GM19463 (cell line): ENCODE data around the gene COL5A3.

Experiments
- ATAC-seq: cut with Tn5 transposase; IDR thresholded peaks from one replicate; pipeline ENCODE4 v1.9.1; 2021; ENCODE audit warnings: mild to moderate bottlenecking, moderate library complexity; ENCODE audit not compliant: unreplicated experiment

Gene COL5A3

DNA sequence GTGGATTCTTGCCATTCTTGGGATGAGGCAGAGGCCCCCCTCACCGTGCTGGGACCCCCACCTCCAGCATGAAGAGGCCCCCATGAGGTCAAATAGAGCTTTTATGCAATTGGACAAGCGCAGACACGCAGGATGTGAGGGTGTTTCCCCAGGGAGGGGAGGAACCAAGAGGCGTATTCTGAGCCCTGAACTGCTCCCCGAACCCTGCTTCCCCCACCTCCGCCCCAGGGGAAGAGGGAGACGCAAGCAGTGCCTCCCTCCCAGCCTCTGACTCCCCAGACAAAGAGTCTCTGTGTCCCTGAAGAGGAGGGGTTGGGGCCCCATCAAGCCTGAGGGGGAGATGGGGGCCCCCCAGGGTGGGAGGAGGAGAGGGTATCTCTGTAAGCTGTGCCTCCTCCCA lies 1.7 kb upstream of the COL5A3 start:
- ATAC-seq, result no peak

DNA sequence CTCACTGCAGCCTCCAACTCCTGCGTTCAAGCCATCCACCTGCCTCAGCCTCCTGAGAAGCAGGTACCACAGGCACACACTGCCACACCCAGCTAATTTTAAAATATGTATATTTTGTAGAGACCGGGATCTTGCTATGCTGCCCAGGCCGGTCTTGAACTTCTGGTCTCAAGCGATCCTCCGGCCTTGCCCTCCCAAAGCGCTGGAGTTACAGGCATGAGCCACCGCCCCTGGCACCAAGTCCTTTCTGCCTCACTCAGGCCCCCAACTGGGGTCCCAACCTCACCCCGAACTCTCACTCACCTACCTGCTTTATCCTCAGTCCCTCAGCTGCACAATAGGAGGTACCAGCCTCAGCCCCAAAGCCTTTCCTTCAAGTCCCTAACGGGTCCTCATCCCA lies 635 bp upstream of the COL5A3 start:
- ATAC-seq, result no peak

DNA sequence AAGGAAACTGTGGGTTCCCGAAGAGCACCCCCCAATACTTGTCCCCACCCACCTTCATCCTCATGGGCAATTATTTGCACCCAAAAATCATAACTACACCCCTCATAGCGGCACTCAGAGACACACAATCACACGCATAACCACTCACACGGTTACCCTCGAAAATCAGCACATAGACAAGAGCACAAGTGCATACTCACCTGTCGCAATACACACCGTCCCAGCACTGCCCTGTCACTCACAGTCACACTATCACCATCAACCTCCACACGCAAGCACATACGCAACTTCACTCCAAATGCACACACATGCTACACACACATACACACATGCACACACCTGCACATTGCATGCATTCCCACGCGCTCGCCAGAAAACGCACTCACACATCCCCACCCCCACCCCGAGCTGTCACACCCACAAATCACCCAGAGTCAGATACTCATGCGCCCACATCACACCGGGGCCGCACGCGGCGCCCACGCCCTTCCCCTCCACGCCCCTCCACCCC lies 535 bp downstream of the COL5A3 start:
- no peak for ATAC-seq

DNA sequence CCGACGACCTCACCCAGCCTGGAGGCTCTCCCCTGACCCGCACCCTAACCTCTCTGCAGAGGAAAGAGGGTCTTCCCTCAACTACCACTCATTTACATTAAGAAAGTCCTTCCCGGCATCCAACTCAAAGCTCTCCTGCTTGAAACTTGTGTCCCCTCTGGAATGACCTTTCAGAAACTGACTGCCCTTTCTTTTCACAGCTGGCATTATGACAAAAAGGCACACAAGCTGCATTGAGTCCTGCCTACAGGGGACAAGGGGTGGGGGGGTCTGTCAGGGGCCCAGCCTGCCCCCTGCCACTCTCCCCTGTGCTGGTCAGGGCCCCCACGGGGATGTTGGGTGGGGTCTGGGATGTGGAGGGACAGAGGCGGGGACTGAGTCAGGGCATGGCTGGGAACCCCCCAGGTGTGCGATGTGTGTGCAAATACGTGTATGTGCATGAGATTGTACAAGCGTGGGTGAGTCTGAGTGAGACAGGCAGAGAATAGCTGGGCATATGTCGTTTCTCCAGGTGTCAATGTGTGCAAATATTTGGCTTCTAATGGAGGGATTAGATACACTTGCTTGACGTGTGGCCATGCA lies 2.0 kb downstream of the COL5A3 start:
- no peak for ATAC-seq

DNA sequence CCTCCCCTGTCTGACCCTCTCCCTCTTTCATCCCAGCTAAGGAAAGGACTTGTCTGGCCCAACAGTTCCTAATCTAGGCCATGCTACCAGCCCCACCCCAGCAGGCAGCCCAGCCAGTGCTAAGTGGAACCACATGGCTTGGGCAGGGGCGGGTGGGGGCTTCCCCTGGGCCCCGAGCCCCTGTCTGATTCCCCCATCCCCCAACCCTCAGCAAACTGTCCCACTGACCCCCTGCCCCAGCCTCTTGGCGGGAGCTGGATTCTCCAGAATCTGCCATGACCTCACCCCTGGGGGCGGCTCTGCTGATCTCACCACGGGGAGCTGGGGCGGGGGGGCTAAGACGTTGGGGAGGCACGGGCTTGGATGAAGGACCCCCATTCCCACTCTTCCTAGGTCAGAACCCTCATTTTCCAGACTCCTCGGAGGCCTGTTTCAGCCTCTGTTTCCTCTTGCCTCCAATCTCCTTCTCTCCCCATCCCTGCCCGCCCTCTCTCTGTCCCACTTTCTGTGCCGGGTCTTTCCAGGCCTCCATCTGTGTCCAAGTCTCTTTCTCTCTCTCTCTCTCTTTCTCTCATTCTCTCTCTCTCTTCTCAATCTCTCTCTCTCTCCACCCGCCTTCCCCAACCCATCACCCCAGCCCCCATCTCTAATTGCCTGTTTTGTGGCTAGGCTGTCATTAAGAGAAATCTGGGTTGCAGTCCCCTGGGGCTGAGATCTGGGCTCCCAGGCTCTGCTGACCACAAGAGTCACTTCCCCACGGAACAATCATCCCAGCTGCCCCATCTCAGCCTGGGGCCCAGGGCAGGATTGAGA lies 2.7 kb downstream of the COL5A3 start:
- ATAC-seq, result no peak

DNA sequence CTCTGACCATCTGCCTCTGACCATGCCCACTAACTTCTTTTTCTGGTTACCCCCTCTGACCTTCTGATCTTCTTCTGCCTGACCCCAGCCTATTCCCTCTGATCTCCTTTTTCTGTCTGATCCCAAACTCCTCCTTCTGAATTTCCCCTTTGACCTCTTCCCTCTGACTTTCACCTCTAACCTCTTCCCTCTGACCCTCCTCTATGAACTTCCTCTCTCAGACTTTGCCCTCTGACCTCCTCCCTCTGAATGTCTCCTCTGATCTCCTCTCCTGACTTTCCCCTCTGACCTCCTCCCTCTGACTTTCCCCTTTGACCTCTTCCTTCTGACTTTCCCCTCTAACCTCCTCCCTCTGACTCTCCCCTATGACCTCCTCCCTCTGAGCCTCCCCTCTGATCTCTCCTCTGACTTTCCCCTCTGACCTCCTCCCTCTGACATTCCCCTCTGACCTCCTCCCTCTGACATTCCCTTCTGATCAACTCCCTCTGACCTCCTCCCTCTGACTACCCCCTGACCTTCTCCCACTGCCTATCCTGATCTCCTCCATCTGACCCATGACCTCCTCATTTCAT lies 3.5 kb downstream of the COL5A3 start:
- no peak for ATAC-seq

DNA sequence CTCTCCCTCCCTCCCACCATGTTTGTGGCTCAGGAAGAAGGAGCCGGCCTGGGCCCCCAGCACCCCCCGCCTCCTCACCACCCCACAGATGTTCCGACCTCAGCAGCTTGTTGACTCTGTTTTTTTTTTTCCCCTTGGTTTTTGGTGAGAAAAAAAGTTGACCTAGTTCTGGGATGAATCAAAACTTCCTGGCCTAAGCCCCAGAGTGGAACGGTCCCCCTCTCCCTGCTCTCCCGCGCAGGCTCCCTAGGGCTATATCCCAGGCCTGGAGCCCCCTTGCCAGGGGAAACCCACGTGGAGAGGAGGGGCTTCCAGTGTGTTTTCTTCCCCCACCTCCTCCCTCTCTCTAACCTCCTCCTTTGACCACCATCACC lies 4.0 kb downstream of the COL5A3 start:
- no peak for ATAC-seq

DNA sequence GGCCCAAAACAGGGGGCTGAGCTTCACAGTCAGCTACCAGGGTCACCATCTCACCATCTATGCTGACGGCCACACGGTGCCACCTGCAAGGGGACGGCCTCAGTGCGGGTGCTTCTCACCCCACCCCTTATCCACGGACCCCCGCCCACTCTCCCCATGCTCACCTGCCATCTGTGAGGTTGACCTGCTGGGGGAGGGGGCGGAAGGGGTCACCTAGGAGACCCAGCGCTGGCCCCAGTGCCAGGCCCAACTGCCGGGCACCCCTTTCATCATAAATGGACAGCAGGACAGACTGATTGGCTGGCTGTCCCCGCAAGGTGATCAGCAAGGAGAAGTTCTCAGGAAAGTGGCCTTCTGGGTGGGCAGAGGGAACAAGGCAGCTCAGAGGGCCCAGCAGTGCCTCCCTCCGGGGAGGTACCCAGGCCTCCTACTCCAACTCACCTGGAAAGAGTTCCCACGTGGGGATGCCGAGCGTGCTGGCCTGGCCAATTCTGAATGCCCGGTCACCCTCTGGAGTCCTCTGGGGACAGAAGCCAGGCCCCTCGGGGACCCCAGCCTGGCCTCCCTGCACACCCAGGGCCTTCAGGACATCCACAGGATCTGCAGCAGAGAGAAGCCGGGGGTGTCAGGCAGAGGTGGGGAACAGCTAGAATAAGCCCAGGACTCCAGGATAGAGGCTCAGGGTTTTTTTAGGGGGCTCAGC lies 4.5 kb downstream of the COL5A3 start:
- ATAC-seq, result no peak

DNA sequence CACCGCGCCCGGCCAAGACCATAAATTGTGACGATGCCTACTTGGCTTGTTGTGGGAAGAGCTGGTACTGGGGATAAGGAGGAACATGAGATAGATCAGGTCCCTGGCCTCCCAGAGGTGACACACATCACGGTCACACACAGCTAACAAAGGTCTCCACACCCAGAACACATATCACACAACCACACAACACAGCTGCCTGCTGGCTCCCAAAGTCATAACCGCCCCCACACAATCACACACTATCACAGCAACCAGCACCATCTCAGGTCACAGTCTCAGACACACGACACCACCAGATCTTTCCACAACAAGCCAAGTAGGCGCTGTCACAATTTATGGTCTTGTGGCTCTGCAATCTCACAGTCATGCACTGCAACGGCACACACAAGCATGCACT lies 5.7 kb downstream of the COL5A3 start:
- ATAC-seq, result no peak

DNA sequence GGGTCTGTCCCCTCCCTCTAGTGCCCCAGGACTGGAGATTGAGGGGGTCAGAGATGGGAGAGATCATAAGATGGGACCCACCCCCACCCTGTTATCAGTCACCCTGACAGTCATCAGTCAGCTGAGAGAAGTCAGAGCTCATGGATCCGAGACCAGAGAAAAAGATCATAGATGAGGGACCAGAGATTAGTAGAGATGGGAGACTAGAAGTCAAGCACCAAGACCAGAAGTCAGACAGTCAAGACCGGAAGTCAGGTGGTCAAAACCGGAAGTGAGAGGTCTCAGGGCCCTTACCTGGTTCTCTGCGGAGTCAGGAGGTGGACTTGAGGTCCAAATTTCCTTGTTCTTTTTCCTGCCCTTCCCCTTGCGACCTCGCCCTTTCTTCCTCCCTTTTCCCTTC lies 7.0 kb downstream of the COL5A3 start:
- ATAC-seq, result no peak

DNA sequence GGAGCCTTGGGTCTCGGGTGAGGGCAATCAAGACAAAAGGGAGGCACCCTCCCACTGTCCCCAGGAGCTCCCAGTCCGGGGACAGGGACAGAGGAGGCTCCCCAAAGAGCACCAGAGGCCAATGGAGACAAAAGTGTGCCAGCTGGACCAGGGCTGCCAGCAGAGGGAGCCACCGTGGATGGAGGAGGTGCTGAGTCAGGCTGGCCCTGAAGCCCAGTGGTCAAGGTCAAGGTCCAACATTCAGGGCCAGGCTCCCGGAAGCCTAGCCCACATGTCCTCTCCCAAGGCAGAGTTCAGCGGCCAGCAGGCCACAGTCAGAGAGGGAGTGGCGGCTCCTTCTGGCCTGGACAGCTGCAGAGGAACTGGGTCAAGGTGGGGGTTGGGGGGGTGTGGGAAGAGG lies 8.4 kb downstream of the COL5A3 start:
- ATAC-seq, result no peak

DNA sequence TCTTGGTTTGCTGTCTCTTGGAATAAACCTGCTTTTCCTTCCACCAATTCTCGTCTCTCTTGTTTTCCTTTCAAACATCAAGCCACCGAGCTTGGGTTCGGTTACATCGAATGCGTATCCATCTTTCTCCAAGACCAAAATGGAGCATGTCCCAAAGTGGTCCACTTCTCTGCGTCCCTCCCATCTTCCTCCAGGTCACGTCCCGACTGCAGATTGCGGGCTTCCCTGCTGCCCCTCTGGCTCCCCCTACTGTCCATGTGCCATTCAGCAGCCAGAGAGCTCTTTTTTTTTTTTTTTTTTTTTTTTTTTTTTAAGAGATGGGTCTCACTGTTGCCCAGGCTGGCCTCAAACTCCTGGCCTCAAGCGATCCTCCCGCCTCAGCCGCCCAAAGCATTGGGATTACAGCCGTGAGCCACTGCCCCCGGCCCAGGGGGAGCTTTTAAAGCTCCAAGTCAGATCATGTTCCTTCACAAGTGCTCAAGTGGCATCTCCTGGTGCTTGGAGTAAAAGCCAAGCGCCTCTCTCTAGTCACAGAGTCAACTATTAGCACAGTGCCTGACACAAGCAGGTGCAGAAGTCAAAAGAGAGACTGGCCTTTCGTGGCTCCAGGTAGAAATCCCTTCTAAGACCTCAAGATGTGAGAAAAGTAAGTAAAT lies 10.0 kb downstream of the COL5A3 start:
- ATAC-seq, result no peak

DNA sequence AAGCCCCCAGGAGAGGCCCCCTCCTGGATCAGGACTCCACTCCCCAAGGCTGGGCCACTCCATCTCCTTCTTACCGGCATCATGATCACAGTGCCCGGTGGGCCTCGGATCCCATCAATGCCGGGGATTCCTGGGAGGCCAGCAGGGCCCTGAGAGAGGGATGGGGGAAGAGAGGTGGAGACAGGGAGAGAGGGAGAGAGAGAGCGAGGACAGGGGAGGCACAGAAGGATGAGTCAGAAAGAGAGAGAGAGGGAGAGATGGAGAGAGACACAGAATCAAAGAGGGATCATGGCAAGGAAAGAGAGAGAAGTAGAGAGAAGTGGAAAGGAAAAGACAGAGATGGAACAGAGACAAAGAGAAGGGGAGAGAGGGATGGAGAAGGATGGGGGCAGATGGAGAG lies 13.8 kb downstream of the COL5A3 start:
- no peak for ATAC-seq

DNA sequence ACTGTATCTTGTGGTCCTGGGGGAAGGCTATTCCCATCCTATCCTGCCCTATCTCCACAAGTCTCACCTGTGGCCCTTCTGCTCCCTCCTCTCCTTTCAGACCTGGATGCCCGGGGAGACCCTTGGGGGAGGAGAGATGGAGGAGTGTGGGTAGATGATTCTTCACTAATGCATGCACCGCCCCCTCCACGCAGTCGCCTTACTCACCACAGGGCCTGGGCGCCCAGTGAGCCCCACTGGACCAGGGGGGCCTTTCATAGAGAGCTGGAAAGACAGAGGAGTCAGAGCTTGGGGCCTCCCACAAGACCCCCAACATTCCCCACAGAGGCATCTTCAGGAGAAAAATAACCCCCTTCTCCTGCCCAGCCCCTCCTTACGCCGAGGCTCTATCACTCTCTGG lies 14.3 kb downstream of the COL5A3 start:
- ATAC-seq, result no peak

DNA sequence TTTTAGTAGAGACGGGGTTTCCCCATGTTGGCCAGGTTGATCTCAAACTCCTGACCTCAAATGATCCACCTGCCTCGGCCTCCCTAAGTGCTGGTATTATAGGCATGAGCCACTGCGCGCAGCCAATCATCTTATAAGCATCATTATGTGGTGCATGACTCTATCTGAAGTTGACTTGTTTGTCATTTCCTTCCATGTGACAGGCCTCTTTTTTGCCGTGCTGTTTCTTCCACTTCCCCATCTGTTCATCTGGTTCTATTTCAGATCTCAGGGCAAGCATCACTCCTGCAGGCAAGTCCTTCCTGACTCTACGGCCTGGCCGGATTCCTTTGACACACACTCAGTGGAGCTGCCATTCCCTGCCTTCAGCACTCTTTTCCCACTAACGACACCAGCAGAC lies 15.2 kb downstream of the COL5A3 start:
- ATAC-seq, result no peak

DNA sequence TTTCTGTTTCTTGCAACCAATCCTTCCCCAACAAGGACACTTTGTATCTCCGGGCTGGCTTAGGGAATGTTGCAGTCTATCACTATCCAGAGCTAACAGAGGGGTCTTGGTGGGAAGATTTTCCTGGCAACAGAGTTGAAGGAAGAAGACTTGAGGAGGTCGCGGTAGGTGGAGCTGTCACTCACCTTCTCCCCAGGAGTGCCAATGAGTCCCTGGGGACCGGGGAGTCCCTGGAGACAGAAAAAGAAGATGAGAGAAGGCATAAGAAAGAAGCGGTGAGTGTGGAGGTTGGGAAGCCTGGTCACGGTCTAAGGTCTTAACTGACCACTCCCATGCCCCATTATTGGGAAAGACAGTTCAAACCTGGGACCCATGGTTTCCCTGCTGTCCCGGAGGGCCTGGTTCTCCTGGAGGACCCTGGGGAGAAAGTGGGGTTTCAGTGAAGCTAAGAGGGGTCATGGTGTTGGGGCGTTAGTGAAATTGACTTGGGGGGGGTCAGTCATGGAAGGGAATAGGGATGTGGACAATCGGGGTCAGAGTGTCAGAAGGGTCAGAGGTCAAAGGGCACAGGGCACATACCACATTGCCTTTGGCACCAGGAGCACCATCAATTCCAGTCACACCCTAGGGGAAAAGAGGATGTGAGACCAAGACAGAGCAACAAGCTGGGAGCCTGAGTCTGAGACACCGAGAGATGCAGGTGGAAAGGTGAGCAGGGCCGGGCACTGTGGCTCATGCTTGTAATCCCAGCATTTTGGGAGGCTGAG lies 18.7 kb downstream of the COL5A3 start:
- no peak for ATAC-seq

DNA sequence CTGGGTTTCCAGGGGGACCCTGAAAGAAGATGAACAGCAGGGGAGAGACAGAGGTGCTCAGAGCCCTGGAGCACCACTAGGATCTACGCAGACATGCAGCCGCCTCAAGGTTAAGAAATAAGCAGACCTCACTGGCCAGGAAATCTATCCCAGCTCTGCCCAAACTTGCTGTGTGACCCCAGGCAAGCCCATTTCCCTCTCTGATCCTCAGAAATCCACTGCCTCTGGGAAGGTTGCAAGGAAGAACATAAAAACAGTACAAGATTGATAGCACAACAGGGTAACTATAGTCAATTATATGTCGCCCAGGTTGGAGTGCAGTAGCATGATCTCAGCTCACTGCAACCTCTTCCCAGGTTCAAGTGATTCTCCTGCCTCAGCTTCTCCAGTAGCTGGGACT lies 20.8 kb downstream of the COL5A3 start:
- ATAC-seq, result no peak

DNA sequence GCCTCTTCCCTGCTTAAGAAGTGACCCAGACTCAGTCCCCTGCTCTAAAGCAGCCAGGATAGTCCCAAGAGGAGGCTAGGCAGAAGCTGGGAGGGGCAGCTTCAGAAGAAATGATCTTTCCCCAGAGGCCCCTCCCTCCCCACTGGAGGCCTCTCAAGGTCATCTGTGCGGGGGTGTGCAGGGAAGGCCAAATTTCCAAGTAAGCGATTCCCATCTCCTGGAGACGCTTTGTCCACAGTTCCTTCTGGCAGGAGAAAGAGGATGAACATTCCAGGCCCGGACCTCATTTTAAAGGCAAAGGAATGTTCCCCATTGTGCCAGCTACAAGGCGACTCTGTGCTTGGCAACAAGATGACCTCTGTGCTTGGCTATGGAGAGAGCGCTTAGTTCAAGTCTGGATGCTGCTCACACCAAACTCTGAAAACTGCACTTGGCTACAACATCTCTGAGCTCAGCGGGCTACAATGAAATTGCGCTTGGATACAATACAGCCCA lies 23.5 kb downstream of the COL5A3 start:
- no peak for ATAC-seq

DNA sequence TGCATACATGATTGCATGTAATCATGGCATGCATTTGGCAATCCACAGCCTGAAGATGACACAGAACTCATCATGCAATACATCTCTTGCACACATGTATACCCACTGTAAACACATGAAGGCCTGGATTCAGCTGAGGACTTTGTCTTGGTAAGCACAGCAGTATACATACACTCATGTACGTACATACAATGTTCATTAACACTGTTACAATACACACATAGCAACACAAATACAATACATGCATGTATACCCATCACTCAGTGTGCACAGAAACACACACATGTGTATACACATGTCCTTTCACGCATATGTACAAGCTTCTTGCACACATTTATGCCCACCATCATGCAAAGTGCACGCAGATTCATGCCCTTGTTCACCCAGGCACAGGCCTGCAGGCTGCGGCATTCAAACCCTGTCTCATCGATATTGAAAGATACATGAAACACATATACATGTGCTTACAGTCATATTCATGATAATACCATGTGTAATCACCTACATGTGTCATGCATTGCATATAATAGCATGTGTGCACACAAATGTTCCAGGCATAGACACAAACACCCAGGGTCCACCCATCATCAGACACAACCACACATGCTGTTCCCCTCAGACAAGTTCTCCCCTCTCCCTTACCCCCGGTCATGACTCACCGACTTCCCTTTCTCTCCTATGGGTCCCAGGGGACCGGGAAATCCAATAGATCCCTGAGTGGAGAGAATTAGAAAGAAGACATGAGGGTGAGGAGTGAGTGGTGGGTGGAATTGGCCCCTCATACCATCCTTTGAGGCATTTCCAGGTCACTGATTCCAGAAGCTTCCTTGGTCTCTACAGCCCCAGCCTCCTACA lies 28.7 kb downstream of the COL5A3 start:
- no peak for ATAC-seq
